ENCODE results near the gene DPP7. TPM values are rescaled to one million over a fixed set of nuclear protein-coding genes. Genes with fewer than 3 reads are reported as not detected.

Gene DPP7
- total and polyA plus RNA-seq, 2 of the 8 experiments (the other 6 are each of a cell fraction or from before 2014, with no cell fraction given), result 21.2 to 26.8 TPM

GRCh38 chr9:137114613-137115393 is at the start of gene DPP7 (continued):
- peak; percentile 73 for TF ChIP-seq USF2 (IDR thresholded peaks at IDR 0.05; ENCODE audit: low read length)
- TF ChIP-seq SUZ12 (IDR thresholded peaks at IDR 0.05; ENCODE audit: low read length), result peak; percentile 61
- TF ChIP-seq CBX8 (IDR thresholded peaks at IDR 0.05; ENCODE audit: borderline replicate concordance, low read depth, low read length), result no peak
- TF ChIP-seq, protein P1, sequence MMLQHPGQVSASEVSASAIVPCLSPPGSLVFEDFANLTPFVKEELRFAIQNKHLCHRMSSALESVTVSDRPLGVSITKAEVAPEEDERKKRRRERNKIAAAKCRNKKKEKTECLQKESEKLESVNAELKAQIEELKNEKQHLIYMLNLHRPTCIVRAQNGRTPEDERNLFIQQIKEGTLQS (IDR thresholded peaks at IDR 0.05; ENCODE audit: insufficient read depth, low read depth, low read length), result peak; percentile 71; the same call in 1 of the 2 replicates
- no peak for TF ChIP-seq SIX5 (IDR thresholded peaks at IDR 0.05; ENCODE audit: low read depth, low read length)
- TF ChIP-seq BRCA1 (IDR thresholded peaks at IDR 0.05; ENCODE audit: low read depth, low read length), result no peak
- TF ChIP-seq RBBP5 (IDR thresholded peaks at IDR 0.05; ENCODE audit: borderline replicate concordance, low read depth, low read length), result no peak
- 0 out of 2 replicates have a peak, but pooled peaks have one; percentile 25 for TF ChIP-seq E2F6 (IDR thresholded peaks at IDR 0.05)
- TF ChIP-seq EGR1 (IDR thresholded peaks at IDR 0.05; ENCODE audit: borderline replicate concordance, low read depth, low read length), result no peak
- no peak for TF ChIP-seq TBP (IDR thresholded peaks at IDR 0.05; ENCODE audit: low read depth, low read length)
- no peak for TF ChIP-seq RAD21 (IDR thresholded peaks at IDR 0.05 in 1 of 2, conservative IDR thresholded peaks at IDR 0.05 in 1 of 2; ENCODE audit: low read depth in 2 of 2, low read length in 2 of 2)
- TF ChIP-seq SP4 (IDR thresholded peaks at IDR 0.05; ENCODE audit: low read length), result no peak
- TF ChIP-seq RXRA (IDR thresholded peaks at IDR 0.05; ENCODE audit: insufficient read depth, low read depth, low read length), result no peak
- TF ChIP-seq RNF2 (IDR thresholded peaks at IDR 0.05; ENCODE audit: borderline replicate concordance, low read depth, low read length, missing control alignments, poor library complexity, severe bottlenecking), result peak; percentile 46
